Midbrain (tissue), 1 donor: ENCODE measurements around the gene CHERP.
"Not testable (repeated sequence)": the region's sequence is repeated elsewhere in the genome, so short reads cannot be mapped to it uniquely, and the experiment has no call there.

Source experiments
- DNase-seq: peaks from one replicate; lab custom pipeline; 2025; lab: John Stamatoyannopoulos, UW

The CHERP gene

DNA sequence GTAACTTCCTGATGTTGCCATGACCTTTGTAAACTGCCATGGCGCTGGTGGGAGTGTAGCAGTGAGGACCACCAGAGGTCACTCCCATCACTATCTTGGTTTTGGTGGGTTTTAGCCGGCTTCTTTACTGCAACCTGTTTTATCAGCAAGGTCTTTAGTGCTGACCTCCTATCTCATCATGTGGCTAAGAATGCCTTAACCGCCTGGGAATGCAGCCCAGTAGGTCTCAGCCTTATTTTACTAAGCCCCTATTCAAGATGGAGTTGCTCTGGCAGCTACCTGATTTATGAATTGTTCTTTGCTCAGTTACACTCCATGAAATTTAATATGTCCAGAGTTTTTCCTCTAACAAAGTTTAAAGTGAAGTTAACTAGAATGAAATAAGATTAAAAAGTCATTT, 65.8 kb downstream of the CHERP start:
- no peak for DNase-seq

- DNase-seq, result no peak
Measured at GRCh38 chr19:16473875-16474392, 68.3 kb downstream of the CHERP start.

GRCh38 chr19:16472992-16473391, 69.2 kb downstream of the CHERP start:
- DNase-seq, result no peak

DNA sequence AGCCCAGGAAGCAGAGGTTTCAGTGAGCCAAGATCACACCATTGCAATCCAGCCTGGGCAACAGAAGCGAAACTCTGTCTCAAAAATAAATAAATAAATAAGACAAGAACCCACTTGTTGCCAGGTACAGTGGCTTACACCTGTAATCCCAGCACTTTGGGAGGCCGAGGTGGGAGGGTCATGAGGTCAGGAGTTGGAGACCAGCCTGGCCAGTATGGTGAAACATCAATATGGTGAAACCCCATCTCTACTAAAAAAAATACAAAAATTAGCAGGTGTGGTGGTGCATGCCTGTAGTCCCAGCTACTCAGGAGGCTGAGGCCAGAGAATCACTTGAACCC, 69.7 kb downstream of the CHERP start:
- DNase-seq, result not testable (repeated sequence)

DNA sequence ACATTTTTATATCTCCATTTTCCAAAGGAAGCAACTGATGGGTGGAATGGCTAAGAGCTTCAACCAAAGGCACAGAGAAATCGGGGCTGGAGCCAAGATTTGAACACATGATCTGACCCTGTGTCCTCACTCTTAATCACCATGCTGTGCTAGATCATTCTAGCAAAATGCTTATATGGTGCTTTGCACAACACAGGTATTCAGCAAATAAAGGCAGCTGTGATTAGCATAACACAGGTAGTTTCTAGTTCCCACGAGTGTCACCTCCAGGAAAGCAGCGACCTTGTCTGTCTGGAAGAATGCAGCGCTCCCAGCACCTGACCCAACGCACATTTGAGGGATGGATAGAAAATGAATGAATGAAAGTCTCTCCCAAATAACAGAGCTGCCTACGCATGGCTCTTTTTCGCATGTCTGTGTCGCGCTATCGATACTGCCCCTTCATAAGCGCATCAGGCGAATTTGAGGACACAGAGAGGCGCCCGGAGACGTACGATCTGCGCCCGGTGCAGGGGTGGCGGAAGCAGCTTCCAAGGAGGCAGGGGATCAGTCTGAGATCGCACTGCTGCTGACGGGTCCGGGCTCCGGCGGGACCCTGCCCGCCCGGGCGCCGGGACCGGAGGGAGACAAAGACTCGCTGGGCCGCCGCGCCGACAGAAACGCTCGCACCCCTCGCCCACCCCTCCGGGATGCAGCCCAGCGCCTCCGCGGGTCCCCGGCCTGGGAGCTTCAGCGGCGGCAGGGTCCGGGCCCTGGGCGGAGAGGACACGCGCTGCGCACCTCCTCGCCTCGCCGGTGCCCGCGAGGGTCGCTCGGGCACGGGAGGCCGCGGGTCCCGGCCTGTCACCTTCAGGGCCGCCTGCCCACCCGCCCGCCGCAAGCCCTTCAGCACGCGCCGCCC, 71.1 kb downstream of the CHERP start:
- DNase-seq, result peak; percentile 29

GRCh38 chr19:16470541-16470910, 71.7 kb downstream of the CHERP start:
- DNase-seq, result no peak
